Gastrocnemius medialis (tissue), 4 donors: Measurements from ENCODE around the gene KMT5B. TPM values are rescaled to one million over a fixed set of nuclear protein-coding genes. Genes with fewer than 3 reads are reported as not detected.

Experiments used
- ATAC-seq, 2 donors: fragments of 150-250 bp; one replicate each; pipeline ENCODE4 v1.9.1; 2016
- DNase-seq, 2 donors: peaks; one replicate each; pipeline ENCODE4 v3.0.0-alpha.2; 2019
- H3K27ac ChIP-seq, 4 donors: fragments of 200-600 bp; sonication (generic); 1 replicate in 1 of 4; 2 replicates in 3 of 4; pipeline ENCODE4 v1.5.1; 2016 to 2018; ENCODE audit warnings: mild to moderate bottlenecking in 2 of 4, moderate library complexity in 1 of 4
- H3K27me3 ChIP-seq, 3 donors: fragments of 200-600 bp; sonication (generic) in 2 of 3; 1 replicate in 1 of 3; 2 replicates in 2 of 3; pipeline versions ENCODE4 v1.5.1 to v1.6.0; 2016 to 2019; ENCODE audit warnings: mild to moderate bottlenecking in 1 of 3, moderate library complexity in 1 of 3
- H3K36me3 ChIP-seq, 2 donors: fragments of 200-600 bp; sonication (generic) in 1 of 2; one replicate each; pipeline ENCODE4 v1.5.1; 2017 to 2018
- H3K4me1 ChIP-seq, 2 donors: fragments of 200-600 bp; sonication (generic) in 1 of 2; one replicate each; pipeline ENCODE4 v1.5.1; 2016 to 2017; ENCODE audit warnings: mild to moderate bottlenecking in 2 of 2
- H3K4me3 ChIP-seq, 4 donors: fragments of 200-600 bp; sonication (generic) in 3 of 4; 1 replicate in 1 of 4; 2 replicates in 3 of 4; pipeline ENCODE4 v1.5.1; 2016 to 2019; ENCODE audit warnings: mild to moderate bottlenecking in 2 of 4
- H3K9me3 ChIP-seq, 3 donors: fragments of 200-600 bp; sonication (generic) in 2 of 3; 1 replicate in 1 of 3; 2 replicates in 2 of 3; pipeline ENCODE4 v1.5.1; 2016 to 2019
- POLR2A ChIP-seq, 2 donors: fragments of 450-650 bp; IDR thresholded peaks; one replicate each; pipeline ENCODE4 v1.6.1; 2017; ENCODE audit warnings: antibody characterized with exemption in 2 of 2, mild to moderate bottlenecking in 2 of 2, moderate library complexity in 2 of 2
- in situ Hi-C, 4 donors: fragments of 200-750 bp; cut with MboI; loops; one replicate each; pipeline versions ENCODE4 v1.15.0 to v1.8.0; 2017; ENCODE audit warnings: low sequenced_read_pairs in 4 of 4
- intact Hi-C: fragments of 100-400 bp; cut with DNase I; formaldehyde crosslinking; loops from one replicate; pipeline ENCODE4 v1.15.1; 2023; ENCODE audit warnings: low total_unique reads
- total RNA-seq, 4 donors: library from RNA; depleted of rRNA; stranded (reverse); fragments of >200 nt; gene quantifications; one replicate each; pipeline versions ENCODE4 v1.1.0 to v1.2.3, GENCODE V29; 2016
- TF ChIP-seq, protein P1 (sequence below), 5 experiments: fragments of 450-650 bp in 3 of 5; fragments of 200-600 bp in 2 of 5; sonication (generic) in 2 of 5; IDR thresholded peaks in 4 of 5; conservative IDR thresholded peaks in 1 of 5; 1 replicate in 4 of 5; 2 replicates in 1 of 5; pipeline ENCODE4 v1.5.1; 2016 to 2019; ENCODE audit warnings: antibody characterized with exemption in 5 of 5, mild to moderate bottlenecking in 3 of 5, moderate library complexity in 3 of 5

The KMT5B gene
- total RNA-seq, 4 donors from 2014 or later, result 17.3 to 21.0 (median 19.2) TPM

DNA sequence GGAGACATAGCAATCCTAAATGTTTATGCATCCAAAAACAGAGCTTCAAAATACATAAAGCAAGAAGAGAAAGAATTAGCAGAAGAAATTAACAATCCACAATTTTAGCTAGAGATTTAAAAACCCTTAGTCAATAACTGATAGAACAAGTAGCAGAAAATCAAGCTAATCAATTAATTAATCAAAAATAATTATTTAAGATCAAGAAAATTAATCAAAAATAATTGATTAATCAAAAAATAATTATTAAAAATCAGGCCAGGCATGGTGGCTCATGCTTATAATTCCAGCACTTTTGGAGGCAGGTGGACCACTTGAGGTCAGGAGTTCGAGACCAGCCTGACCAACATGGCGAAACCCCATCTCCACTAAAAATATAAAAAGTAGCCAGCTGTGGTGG is 29.5 kb upstream of the KMT5B start:
- DNase-seq, result no peak
- intact Hi-C loops, result no loop called here

DNA sequence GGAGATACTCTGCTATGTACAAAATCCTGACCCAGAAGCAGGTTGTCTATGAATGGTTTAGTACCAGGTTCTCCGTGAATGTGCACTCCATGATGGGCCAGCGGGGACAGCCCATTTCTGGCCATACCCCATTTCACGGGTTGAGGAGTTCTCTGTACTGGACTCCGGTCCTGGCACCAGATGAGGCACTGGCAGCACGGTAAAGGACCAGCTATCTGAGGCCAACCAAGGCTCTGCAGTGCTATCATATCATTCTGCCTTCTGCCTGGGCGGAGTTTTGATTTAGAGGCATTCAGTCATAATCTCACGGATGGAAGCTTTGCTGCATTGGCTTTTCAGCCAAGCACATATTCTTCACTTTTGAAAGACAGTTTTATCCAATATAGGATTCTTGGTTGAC is 18.5 kb upstream of the KMT5B start:
- Histone ChIP-seq H3K4me3 (no peak overlapping the region), H3K36me3 (no peaks in the 10 kb centered on the region), H3K27me3 (no peaks in the 10 kb centered on the region), H3K27ac (no peak overlapping the region), H3K4me1 (no peaks in the 10 kb centered on the region), H3K9me3 (no peaks in the 10 kb centered on the region)
- TF ChIP-seq POLR2A (IDR thresholded peaks at IDR 0.05), result no peak
- TF ChIP-seq, protein P1, sequence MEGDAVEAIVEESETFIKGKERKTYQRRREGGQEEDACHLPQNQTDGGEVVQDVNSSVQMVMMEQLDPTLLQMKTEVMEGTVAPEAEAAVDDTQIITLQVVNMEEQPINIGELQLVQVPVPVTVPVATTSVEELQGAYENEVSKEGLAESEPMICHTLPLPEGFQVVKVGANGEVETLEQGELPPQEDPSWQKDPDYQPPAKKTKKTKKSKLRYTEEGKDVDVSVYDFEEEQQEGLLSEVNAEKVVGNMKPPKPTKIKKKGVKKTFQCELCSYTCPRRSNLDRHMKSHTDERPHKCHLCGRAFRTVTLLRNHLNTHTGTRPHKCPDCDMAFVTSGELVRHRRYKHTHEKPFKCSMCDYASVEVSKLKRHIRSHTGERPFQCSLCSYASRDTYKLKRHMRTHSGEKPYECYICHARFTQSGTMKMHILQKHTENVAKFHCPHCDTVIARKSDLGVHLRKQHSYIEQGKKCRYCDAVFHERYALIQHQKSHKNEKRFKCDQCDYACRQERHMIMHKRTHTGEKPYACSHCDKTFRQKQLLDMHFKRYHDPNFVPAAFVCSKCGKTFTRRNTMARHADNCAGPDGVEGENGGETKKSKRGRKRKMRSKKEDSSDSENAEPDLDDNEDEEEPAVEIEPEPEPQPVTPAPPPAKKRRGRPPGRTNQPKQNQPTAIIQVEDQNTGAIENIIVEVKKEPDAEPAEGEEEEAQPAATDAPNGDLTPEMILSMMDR (IDR thresholded peaks at IDR 0.05 in 4 of 5, conservative IDR thresholded peaks at IDR 0.05 in 1 of 5), result no peak
- DNase-seq (no peak), ATAC-seq (no peak)
- in situ Hi-C loops (no loop called here), intact Hi-C loops (no loop called here)

More for the DNA sequence above, 29.5 kb upstream of the KMT5B start:
- ATAC-seq, result no peak
- in situ Hi-C loops, result no loop called here
- H3K4me1 ChIP-seq, result no peaks in the 10 kb centered on the region
- no peak overlapping the region for H3K4me3 ChIP-seq
- no peaks in the 10 kb centered on the region for H3K27me3 ChIP-seq
- H3K27ac ChIP-seq, result no peak overlapping the region
- no peaks in the 10 kb centered on the region for H3K36me3 ChIP-seq
- TF ChIP-seq, protein P1 (IDR thresholded peaks at IDR 0.05 in 4 of 5, conservative IDR thresholded peaks at IDR 0.05 in 1 of 5), result no peak
- no peak for TF ChIP-seq POLR2A (IDR thresholded peaks at IDR 0.05)
- no peaks in the 10 kb centered on the region for H3K9me3 ChIP-seq

DNA sequence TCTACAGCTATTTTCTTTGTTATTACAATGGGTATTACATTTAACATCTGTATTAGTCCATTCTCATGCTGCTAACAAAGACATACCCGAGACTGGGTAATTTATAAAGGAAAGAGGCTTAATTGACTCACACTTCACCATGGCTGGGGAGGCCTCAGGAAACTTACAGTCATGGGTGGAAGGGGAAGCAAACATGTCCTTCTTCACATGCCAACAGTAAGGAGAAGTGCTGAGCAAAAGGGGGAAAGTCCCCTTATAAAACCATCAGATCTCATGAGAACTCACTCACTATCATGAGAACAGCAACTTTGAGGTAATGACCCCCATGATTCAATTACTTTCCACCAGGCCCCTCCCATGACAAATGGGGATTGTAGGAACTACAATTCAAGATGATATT is 16.5 kb upstream of the KMT5B start:
- in situ Hi-C loops, result loop anchor here in 1 of 4 donors (10.0 kb wide), 1 partner anchor 55 kb away; no protein-coding TSS in a partner anchor
- Histone ChIP-seq H3K4me3 (no peak overlapping the region), H3K9me3 (no peaks in the 10 kb centered on the region), H3K36me3 (no peaks in the 10 kb centered on the region), H3K27me3 (no peaks in the 10 kb centered on the region), H3K27ac (no peak overlapping the region), H3K4me1 (no peaks in the 10 kb centered on the region)
- ATAC-seq, result no peak
- no peak for DNase-seq
- no peak for TF ChIP-seq POLR2A (IDR thresholded peaks at IDR 0.05)
- TF ChIP-seq, protein P1 (IDR thresholded peaks at IDR 0.05 in 4 of 5, conservative IDR thresholded peaks at IDR 0.05 in 1 of 5), result no peak
- intact Hi-C loops, result no loop called here

DNA sequence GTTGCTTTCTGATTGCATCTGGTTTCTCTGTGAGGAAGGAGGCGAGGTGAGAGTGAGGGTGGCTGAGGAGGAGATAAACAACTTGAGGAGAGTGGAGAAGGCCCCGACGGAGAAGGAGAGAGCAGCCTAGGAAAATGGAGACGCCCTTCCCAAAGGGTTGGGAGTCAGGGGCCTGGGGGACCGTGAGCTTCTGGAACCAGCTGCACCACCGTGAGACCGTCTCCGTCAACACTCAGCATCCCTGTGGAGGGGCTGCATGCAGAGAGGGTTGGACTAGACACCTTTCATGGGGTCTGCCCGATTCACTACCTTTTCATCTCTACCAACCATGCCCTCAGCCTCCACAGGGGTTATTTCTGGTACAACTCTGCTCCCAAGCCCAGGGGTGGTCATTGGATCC is 13.3 kb upstream of the KMT5B start:
- no peaks in the 10 kb centered on the region for H3K27me3 ChIP-seq
- ATAC-seq (no peak), DNase-seq (no peak)
- intact Hi-C loops, result no loop called here
- H3K4me3 ChIP-seq, result no peak overlapping the region
- in situ Hi-C loops, result loop anchor here in 1 of 4 donors (10.0 kb wide), 1 partner anchor 58 kb away; no protein-coding TSS in a partner anchor
- no peaks in the 10 kb centered on the region for H3K9me3 ChIP-seq
- TF ChIP-seq POLR2A (IDR thresholded peaks at IDR 0.05), result no peak
- TF ChIP-seq, protein P1 (IDR thresholded peaks at IDR 0.05 in 4 of 5, conservative IDR thresholded peaks at IDR 0.05 in 1 of 5), result no peak
- no peaks in the 10 kb centered on the region for H3K4me1 ChIP-seq
- H3K27ac ChIP-seq, result no peak overlapping the region
- H3K36me3 ChIP-seq, result no peaks in the 10 kb centered on the region

DNA sequence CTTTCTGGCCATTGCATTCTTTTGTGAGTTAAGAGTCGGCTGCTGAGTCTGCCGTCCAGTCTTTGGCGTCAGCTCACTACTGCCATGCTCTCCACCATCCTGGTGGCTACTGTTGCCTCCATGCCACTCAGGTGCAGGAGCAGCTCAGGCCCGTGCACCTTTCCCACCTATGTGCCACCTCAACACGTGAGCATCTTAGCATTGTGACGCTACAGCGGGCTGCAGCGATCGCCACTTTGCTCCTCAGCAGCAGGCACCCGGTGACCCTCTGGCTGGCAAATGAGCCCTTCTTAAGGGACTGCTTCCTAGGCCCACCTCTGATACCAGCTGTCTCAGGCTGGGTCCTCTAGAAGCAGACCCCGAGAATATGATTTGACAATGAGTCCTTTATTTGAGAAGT is 11.5 kb upstream of the KMT5B start:
- Histone ChIP-seq H3K36me3 (no peaks in the 10 kb centered on the region), H3K9me3 (no peaks in the 10 kb centered on the region), H3K27ac (no peak overlapping the region), H3K4me3 (no peak overlapping the region), H3K4me1 (no peaks in the 10 kb centered on the region), H3K27me3 (no peaks in the 10 kb centered on the region)
- TF ChIP-seq, protein P1 (IDR thresholded peaks at IDR 0.05 in 4 of 5, conservative IDR thresholded peaks at IDR 0.05 in 1 of 5), result no peak
- TF ChIP-seq POLR2A (IDR thresholded peaks at IDR 0.05), result no peak
- intact Hi-C loops (no loop called here), in situ Hi-C loops (loop anchor here in 1 of 4 donors (10.0 kb wide), 1 partner anchor 60 kb away; no protein-coding TSS in a partner anchor)
- ATAC-seq, result no peak
- no peak for DNase-seq
